ENCODE results near the gene RBM25. TPM values are rescaled to one million over a fixed set of nuclear protein-coding genes. Genes with fewer than 3 reads are reported as not detected.

Gene RBM25
- total RNA-seq, 2 donors from 2014 or later = 36.8 to 78.6 TPM

- H3K4me1 ChIP-seq (replicated peaks) = no peaks in the 10 kb centered on the region
- no peak for TF ChIP-seq CTCF (IDR thresholded peaks at IDR 0.05)
- no peaks in the 10 kb centered on the region for H3K27me3 ChIP-seq (replicated peaks; ENCODE audit: insufficient read depth)
- no peak overlapping the region for H3K4me3 ChIP-seq
- no peaks in the 10 kb centered on the region for H3K9me3 ChIP-seq
- 92% methylated on average over 1 of the region's 1 CpG for WGBS
- no peak for DNase-seq (ENCODE audit: low spot score)
- intact Hi-C loops (cut with DNase I) = no loop called here
- no peak overlapping the region for H3K27ac ChIP-seq
- no peaks in the 10 kb centered on the region for H3K36me3 ChIP-seq
Observed at GRCh38 chr14:73047808-73048207, 10.5 kb upstream of the RBM25 start.

GRCh38 chr14:73049428-73049827 lies 8.9 kb upstream of the RBM25 start:
- H3K9me3 ChIP-seq = no peaks in the 10 kb centered on the region
- DNase-seq (ENCODE audit: low spot score) = no peak
- 49% methylated on average over 4 of the region's 4 CpGs for WGBS
- no peaks in the 10 kb centered on the region for H3K36me3 ChIP-seq
- no peaks in the 10 kb centered on the region for H3K27me3 ChIP-seq (replicated peaks; ENCODE audit: insufficient read depth)
- no peak for TF ChIP-seq POLR2AphosphoS5 (IDR thresholded peaks at IDR 0.05)
- no peak for TF ChIP-seq CTCF (IDR thresholded peaks at IDR 0.05)
- TF ChIP-seq POLR2A (IDR thresholded peaks at IDR 0.05) = no peak
- no peak overlapping the region for H3K4me3 ChIP-seq
- no peaks in the 10 kb centered on the region for H3K4me1 ChIP-seq (replicated peaks)
- intact Hi-C loops (cut with DNase I) = no loop called here
- H3K27ac ChIP-seq = no peak overlapping the region

- WGBS = 94% methylated on average over 1 of the region's 1 CpG
- Histone ChIP-seq H3K4me3 (no peak overlapping the region), H3K27me3 (replicated peaks; ENCODE audit: insufficient read depth) (no peaks in the 10 kb centered on the region), H3K9me3 (no peaks in the 10 kb centered on the region), H3K4me1 (replicated peaks) (no peaks in the 10 kb centered on the region), H3K36me3 (no peaks in the 10 kb centered on the region), H3K27ac (no peak overlapping the region)
- no peak for DNase-seq (ENCODE audit: low spot score)
- TF ChIP-seq POLR2AphosphoS5 (IDR thresholded peaks at IDR 0.05) = no peak
- no peak for TF ChIP-seq CTCF (IDR thresholded peaks at IDR 0.05)
- no peak for TF ChIP-seq POLR2A (IDR thresholded peaks at IDR 0.05)
- intact Hi-C loops (cut with DNase I) = no loop called here
Observed at GRCh38 chr14:73055251-73055650, 3.1 kb upstream of the RBM25 start.

GRCh38 chr14:73057944-73058223 lies 450 bp upstream of the RBM25 start:
- H3K36me3 ChIP-seq = no peaks in the 10 kb centered on the region
- 6% methylated on average over 8 of the region's 8 CpGs for WGBS
- DNase-seq (ENCODE audit: low spot score) = no peak
- H3K4me3 ChIP-seq = peak overlapping the region; percentile 53 to 73
- H3K4me1 ChIP-seq (replicated peaks) = no peaks in the 10 kb centered on the region
- H3K27ac ChIP-seq = peak overlapping the region; percentile 88 to 95
- intact Hi-C loops (cut with DNase I) = no loop called here
- no peaks in the 10 kb centered on the region for H3K27me3 ChIP-seq (replicated peaks; ENCODE audit: insufficient read depth)
- no peak for TF ChIP-seq POLR2AphosphoS5 (IDR thresholded peaks at IDR 0.05)
- no peak for TF ChIP-seq POLR2A (IDR thresholded peaks at IDR 0.05)
- no peak for TF ChIP-seq CTCF (IDR thresholded peaks at IDR 0.05)
- H3K9me3 ChIP-seq = no peaks in the 10 kb centered on the region

GRCh38 chr14:73058922-73059673 lies 764 bp downstream of the RBM25 start:
- peak overlapping the region; percentile 88 to 95 for H3K27ac ChIP-seq
- no peaks in the 10 kb centered on the region for H3K4me1 ChIP-seq (replicated peaks)
- intact Hi-C loops (cut with DNase I) = no loop called here
- H3K36me3 ChIP-seq = no peaks in the 10 kb centered on the region
- TF ChIP-seq POLR2A (IDR thresholded peaks at IDR 0.05) = no peak
- no peak for TF ChIP-seq CTCF (IDR thresholded peaks at IDR 0.05)
- no peak for TF ChIP-seq POLR2AphosphoS5 (IDR thresholded peaks at IDR 0.05)
- H3K27me3 ChIP-seq (replicated peaks; ENCODE audit: insufficient read depth) = no peaks in the 10 kb centered on the region
- H3K4me3 ChIP-seq = peak overlapping the region; percentile 53 to 73
- H3K9me3 ChIP-seq = no peaks in the 10 kb centered on the region
- peak; percentile 14 for DNase-seq (ENCODE audit: low spot score)
- WGBS = under 1% methylated on average over 27 of the region's 27 CpGs
